ENCODE results near the gene CCDC186.

DNA sequence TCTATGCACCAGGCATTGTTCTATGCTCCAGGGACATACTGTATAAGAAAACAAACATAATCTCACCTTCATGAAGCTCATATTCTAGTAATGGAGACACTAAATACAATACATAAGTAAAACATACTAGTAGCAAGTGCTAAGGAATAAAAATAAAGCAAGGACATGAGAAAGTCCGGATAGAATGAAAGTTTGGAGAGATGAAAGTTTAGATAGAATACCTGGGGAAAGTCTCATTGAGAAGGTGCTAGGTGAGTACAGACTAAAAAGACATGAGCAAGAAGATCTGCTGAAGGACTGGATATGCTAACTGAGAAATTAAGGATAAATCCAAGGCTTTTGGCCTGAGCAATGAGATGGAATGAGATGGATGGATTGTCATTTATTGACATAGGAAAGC is 34.0 kb downstream of the CCDC186 start:
- TF ChIP-seq POLR2AphosphoS5 (IDR thresholded peaks at IDR 0.05; ENCODE audit: low read depth, low read length) (no peak), POLR2A (IDR thresholded peaks at IDR 0.05; ENCODE audit: low read depth, low read length) (no peak)

Data from GM12892 (cell line).